Common myeloid progenitor, CD34-positive (primary cell): Measurements from ENCODE around the gene UVRAG.

Experiments used
- CTCF ChIA-PET: fragments of 350-600 bp; sonication (Branson Sonifier 250); formaldehyde crosslinking; loops from one replicate; lab custom pipeline; 2021; ENCODE audit warnings: antibody characterized with exemption; lab: Charles Lee
- POLR2A ChIA-PET: fragments of 350-600 bp; sonication (Branson Sonifier 250); formaldehyde crosslinking; loops from one replicate; lab custom pipeline; 2021; ENCODE audit warnings: antibody characterized with exemption; lab: Charles Lee
- DNase-seq, 3 donors: peaks; one replicate each; pipeline versions ENCODE4 v3.0.0 to v3.0.0-alpha.2; 2013
- H3K27ac ChIP-seq, 2 experiments: 1 replicate in 1 of 2; 2 replicates in 1 of 2; pipeline ENCODE4 v1.7.0; 2013; ENCODE audit warnings: inconsistent platforms in 2 of 2, low read length in 2 of 2, mild to moderate bottlenecking in 2 of 2, low read depth in 1 of 2, moderate library complexity in 1 of 2; ENCODE audit not compliant: severe bottlenecking in 2 of 2, insufficient read depth in 1 of 2, poor library complexity in 1 of 2
- H3K27me3 ChIP-seq, 5 experiments: replicated peaks in 2 of 5; 1 replicate in 3 of 5; 2 replicates in 2 of 5; pipeline versions ENCODE4 v1.6.1 to v1.7.0; 2013; ENCODE audit warnings: low read length in 4 of 5, mild to moderate bottlenecking in 2 of 5, moderate library complexity in 2 of 5, inconsistent platforms in 1 of 5; ENCODE audit not compliant: insufficient read depth in 5 of 5, control insufficient read depth in 4 of 5
- H3K36me3 ChIP-seq, 4 experiments: 1 replicate in 2 of 4; 2 replicates in 2 of 4; pipeline versions ENCODE4 v1.6.1 to v1.7.0; 2013; ENCODE audit warnings: low read length in 3 of 4, control low read depth in 1 of 4, mild to moderate bottlenecking in 1 of 4; ENCODE audit not compliant: control insufficient read depth in 4 of 4, insufficient read depth in 4 of 4
- H3K4me1 ChIP-seq, 4 experiments: 1 replicate in 3 of 4; 2 replicates in 1 of 4; pipeline versions ENCODE4 v1.6.1 to v1.7.1; 2013; ENCODE audit warnings: low read length in 3 of 4, mild to moderate bottlenecking in 3 of 4, control low read depth in 1 of 4, inconsistent platforms in 1 of 4, moderate library complexity in 1 of 4; ENCODE audit not compliant: control insufficient read depth in 4 of 4, insufficient read depth in 4 of 4; ENCODE audit errors: control extremely low read depth in 1 of 4
- H3K4me3 ChIP-seq, 7 experiments: 1 replicate in 4 of 7; 2 replicates in 3 of 7; pipeline versions ENCODE4 v1.5.1 to v1.7.0; 2013; ENCODE audit warnings: mild to moderate bottlenecking in 7 of 7, low read length in 6 of 7, moderate library complexity in 6 of 7, inconsistent platforms in 2 of 7, low read depth in 2 of 7, control low read depth in 1 of 7; ENCODE audit not compliant: insufficient read depth in 4 of 7, control insufficient read depth in 1 of 7; ENCODE audit errors: extremely low read depth in 1 of 7
- H3K9me3 ChIP-seq, 5 experiments: 1 replicate in 4 of 5; 2 replicates in 1 of 5; pipeline versions ENCODE4 v1.6.1 to v1.7.1; 2013; ENCODE audit warnings: low read length in 4 of 5, mild to moderate bottlenecking in 2 of 5, inconsistent platforms in 1 of 5, low read depth in 1 of 5, moderate library complexity in 1 of 5; ENCODE audit not compliant: control insufficient read depth in 4 of 5, insufficient read depth in 2 of 5; ENCODE audit errors: control extremely low read depth in 1 of 5
- WGBS: methylation state at CpG from one replicate; pipeline ENCODE4 v1.1.5; 2013; ENCODE audit not compliant: insufficient coverage; 5-methylcytosine and 5-hydroxymethylcytosine counted together

The UVRAG gene

GRCh38 chr11:75796091-75796435 lies 18.9 kb upstream of the UVRAG start:
- ChIA-PET CTCF (interaction anchor here (1.1 kb wide), 1 partner anchor 73 kb away, joined by 3 read pairs; no protein-coding TSS in a partner anchor), POLR2A (no interaction called here)
- Histone ChIP-seq H3K4me1 (peaks cover 0 to 3% (median under 1%) of the 10 kb centered on the region in 4 experiments), H3K27me3 (no peaks in the 10 kb centered on the region), H3K4me3 (no peak overlapping the region), H3K36me3 (no peaks in the 10 kb centered on the region), H3K27ac (no peak overlapping the region), H3K9me3 (no peaks in the 10 kb centered on the region)
- DNase-seq: no peak
- no CpG with 5 or more reads among the region's 2 CpGs for WGBS

- Histone ChIP-seq H3K9me3 (no peaks in the 10 kb centered on the region), H3K36me3 (no peaks in the 10 kb centered on the region), H3K4me1 (peaks cover 0 to 10% (median 7%) of the 10 kb centered on the region in 4 experiments), H3K4me3 (no peak overlapping the region), H3K27ac (no peak overlapping the region), H3K27me3 (no peaks in the 10 kb centered on the region)
- ChIA-PET POLR2A (no interaction called here), CTCF (interaction anchor here (0.9 kb wide), 1 partner anchor 17 kb away, joined by 3 read pairs; the partner anchor contains the start of gene UVRAG)
- 100% methylated on average over 6 of the region's 8 CpGs for WGBS
- no peak for DNase-seq
Measured at GRCh38 chr11:75797116-75797515, 17.9 kb upstream of the UVRAG start.

- Histone ChIP-seq H3K27me3 (no peaks in the 10 kb centered on the region), H3K4me3 (no peak overlapping the region), H3K4me1 (peaks cover 0 to 11% (median 7%) of the 10 kb centered on the region in 4 experiments), H3K36me3 (no peaks in the 10 kb centered on the region), H3K9me3 (no peaks in the 10 kb centered on the region), H3K27ac (no peak overlapping the region)
- POLR2A ChIA-PET: interaction anchor here (0.6 kb wide), 1 partner anchor 27 kb away, joined by 6 read pairs; no protein-coding TSS in a partner anchor
- CTCF ChIA-PET: interaction anchor here (0.7 to 2.1 kb wide), 2 partner anchors 9 to 69 kb away, joined by 3 to 4 read pairs; no protein-coding TSS in a partner anchor
- WGBS: 100% methylated on average over 1 of the region's 1 CpG
- no peak for DNase-seq
Measured at GRCh38 chr11:75797792-75798191, 17.2 kb upstream of the UVRAG start.

- H3K9me3 ChIP-seq: no peaks in the 10 kb centered on the region
- H3K4me3 ChIP-seq: no peak overlapping the region
- peaks cover 0 to 11% (median 7%) of the 10 kb centered on the region in 4 experiments for H3K4me1 ChIP-seq
- CTCF ChIA-PET: interaction anchor here (0.7 to 4.1 kb wide), 6 partner anchors 11 to 73 kb away, joined by 3 to 36 read pairs (median 6); partner anchors contain the start of gene UVRAG
- POLR2A ChIA-PET: interaction anchor here (0.5 kb wide), 1 partner anchor 678 kb away, joined by 3 read pairs; no protein-coding TSS in a partner anchor
- no peaks in the 10 kb centered on the region for H3K36me3 ChIP-seq
- 100% methylated on average over 3 of the region's 8 CpGs for WGBS
- no peak overlapping the region for H3K27ac ChIP-seq
- DNase-seq: no peak
- H3K27me3 ChIP-seq: no peaks in the 10 kb centered on the region
Measured at GRCh38 chr11:75800136-75800675, 14.8 kb upstream of the UVRAG start.

DNA sequence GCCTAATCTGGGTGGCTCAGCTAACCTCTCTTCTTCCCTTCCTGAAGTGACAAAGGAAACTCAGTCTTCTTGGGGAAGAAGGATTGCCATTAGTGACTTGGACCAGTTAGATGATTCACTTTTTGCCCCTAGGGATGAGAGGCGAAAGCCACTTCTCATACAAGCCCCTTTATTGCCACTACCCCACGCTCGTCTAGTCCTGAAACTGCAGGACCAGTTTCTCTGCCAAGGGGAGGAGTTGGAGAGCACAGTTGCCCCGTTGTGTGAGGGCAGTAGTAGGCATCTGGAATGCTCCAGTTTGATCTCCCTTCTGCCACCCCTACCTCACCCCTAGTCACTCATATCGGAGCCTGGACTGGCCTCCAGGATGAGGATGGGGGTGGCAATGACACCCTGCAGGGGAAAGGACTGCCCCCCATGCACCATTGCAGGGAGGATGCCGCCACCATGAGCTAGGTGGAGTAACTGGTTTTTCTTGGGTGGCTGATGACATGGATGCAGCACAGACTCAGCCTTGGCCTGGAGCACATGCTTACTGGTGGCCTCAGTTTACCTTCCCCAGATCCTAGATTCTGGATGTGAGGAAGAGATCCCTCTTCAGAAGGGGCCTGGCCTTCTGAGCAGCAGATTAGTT lies 14.2 kb upstream of the UVRAG start:
- ChIA-PET POLR2A (interaction anchor here (0.5 kb wide), 1 partner anchor 678 kb away, joined by 3 read pairs; no protein-coding TSS in a partner anchor), CTCF (interaction anchor here (1.2 to 4.1 kb wide), 6 partner anchors 12 to 712 kb away, joined by 3 to 85 read pairs (median 26); partner anchors contain the start of gene UVRAG)
- H3K4me3 ChIP-seq: no peak overlapping the region
- H3K36me3 ChIP-seq: no peaks in the 10 kb centered on the region
- no peak for DNase-seq
- peaks cover 0 to 11% (median 7%) of the 10 kb centered on the region in 4 experiments for H3K4me1 ChIP-seq
- H3K27ac ChIP-seq: no peak overlapping the region
- no peaks in the 10 kb centered on the region for H3K27me3 ChIP-seq
- no peaks in the 10 kb centered on the region for H3K9me3 ChIP-seq
- 100% methylated on average over 4 of the region's 6 CpGs for WGBS

DNA sequence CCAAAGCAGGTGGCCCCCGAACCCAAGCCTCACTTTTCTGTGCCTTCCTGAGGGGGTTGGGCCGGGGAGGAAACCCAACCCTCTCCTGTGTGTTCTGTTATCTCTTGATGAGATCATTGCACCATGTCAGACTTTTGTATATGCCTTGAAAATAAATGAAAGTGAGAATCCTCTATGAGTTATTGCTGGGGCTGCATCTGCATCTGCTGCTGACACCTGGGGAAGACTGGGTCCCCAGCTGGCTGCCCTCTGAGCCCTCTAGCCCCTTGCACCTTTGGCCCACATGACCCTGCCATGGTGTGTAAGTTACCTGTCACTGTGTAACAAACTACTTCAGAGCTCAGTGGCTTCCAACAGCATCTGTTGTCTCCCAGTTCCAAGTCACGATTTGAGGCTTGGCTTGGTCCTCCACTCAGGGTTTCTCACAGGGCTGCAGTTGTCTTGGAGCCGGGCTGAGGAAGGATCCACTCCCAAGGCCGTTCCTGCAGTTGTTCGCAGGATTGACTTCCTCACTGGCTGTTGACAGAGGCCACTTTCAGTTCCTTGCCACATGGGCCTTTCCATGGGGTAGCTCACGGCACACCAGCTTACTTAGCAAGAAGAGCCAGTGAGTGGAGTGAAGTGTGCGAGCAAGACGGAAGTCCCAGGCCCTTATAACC lies 13.5 kb upstream of the UVRAG start:
- no peaks in the 10 kb centered on the region for H3K9me3 ChIP-seq
- H3K27ac ChIP-seq: no peak overlapping the region
- CTCF ChIA-PET: interaction anchor here (1.4 to 4.1 kb wide), 7 partner anchors 7 to 711 kb away, joined by 3 to 85 read pairs (median 22); partner anchors contain the start of gene UVRAG
- no peak for DNase-seq
- no peak overlapping the region for H3K4me3 ChIP-seq
- H3K27me3 ChIP-seq: no peaks in the 10 kb centered on the region
- WGBS: 88% methylated on average over 9 of the region's 9 CpGs
- H3K36me3 ChIP-seq: no peaks in the 10 kb centered on the region
- peaks cover 0 to 11% (median 7%) of the 10 kb centered on the region in 4 experiments for H3K4me1 ChIP-seq
- POLR2A ChIA-PET: no interaction called here
